Anterior cingulate cortex (tissue), 58 donors: Measurements from ENCODE around the gene MYO1G.

Experiments used
- DNase-seq, 58 donors: peaks; one replicate each; lab custom pipeline; 2025; lab: John Stamatoyannopoulos, UW

Gene MYO1G

DNA sequence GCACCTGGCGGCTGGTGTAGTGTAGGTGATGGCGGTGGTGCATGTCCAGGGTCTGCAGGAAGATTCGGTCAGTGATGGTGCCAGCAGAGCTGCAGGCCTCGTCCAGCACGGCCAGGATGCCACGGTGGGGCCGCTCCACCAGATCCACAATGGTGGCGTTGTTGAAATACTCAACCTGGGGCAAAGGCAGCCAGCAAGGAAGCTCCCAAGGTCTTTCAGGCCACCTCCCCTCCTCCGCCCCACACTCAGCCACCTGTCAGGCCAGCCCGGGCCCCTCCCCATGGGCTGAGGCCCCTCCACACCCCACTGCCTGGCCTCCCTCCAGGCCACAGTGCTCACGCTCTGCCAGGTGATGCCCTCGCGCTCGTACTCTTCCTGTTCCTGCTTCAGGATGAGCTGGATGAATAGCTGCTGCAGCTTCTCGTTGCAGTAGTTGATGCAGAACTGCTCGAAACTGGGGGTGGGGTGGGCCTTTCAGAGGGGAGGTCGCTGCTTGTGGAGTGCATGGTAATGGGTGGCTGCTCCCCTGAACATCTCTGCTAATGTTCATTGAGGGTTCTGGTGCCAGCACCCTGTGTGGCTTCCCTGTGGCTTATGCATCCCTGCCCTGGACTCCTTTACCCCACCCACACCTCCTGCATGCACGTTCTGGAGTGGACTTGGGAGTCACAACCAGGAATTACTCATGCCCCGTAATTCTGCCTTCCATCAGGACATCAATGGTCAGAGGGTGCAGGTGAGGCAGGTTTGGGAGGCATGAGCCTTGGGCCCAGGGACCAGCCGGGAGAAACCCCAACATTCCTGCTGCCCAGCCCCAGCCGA is 8.9 kb downstream of the MYO1G start:
- no peak for DNase-seq

DNA sequence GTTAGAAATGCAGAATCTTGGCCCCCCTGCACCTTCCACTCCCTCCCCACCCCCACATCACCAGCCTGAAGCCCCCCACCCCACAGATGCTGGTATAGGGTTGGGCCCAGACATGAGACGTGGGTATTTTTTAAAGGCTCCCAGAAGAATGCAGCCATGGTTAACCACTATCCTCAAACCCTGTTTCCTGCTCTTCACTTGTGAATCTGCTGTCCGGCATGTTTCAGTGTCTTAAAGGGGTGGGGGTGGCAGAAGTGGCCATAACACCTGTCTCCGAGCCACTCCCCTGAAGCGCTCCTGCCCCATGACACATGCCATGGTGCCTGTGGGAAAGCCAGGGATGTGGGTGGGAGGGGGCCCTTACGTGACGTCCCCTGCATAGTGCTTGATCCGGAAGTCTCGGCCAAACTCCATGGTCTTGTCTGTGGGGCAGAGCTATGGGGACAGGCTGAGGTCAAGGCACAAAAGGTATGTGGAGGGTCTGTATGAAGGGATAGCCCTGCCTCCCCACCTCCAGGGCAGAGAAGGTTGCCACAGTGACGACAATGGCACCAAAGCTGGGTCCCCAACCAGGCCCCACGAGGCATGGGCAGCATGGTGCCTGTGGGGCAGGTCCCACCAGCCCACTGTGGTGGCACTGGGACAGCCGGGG is 9.6 kb downstream of the MYO1G start:
- DNase-seq: no peak

DNA sequence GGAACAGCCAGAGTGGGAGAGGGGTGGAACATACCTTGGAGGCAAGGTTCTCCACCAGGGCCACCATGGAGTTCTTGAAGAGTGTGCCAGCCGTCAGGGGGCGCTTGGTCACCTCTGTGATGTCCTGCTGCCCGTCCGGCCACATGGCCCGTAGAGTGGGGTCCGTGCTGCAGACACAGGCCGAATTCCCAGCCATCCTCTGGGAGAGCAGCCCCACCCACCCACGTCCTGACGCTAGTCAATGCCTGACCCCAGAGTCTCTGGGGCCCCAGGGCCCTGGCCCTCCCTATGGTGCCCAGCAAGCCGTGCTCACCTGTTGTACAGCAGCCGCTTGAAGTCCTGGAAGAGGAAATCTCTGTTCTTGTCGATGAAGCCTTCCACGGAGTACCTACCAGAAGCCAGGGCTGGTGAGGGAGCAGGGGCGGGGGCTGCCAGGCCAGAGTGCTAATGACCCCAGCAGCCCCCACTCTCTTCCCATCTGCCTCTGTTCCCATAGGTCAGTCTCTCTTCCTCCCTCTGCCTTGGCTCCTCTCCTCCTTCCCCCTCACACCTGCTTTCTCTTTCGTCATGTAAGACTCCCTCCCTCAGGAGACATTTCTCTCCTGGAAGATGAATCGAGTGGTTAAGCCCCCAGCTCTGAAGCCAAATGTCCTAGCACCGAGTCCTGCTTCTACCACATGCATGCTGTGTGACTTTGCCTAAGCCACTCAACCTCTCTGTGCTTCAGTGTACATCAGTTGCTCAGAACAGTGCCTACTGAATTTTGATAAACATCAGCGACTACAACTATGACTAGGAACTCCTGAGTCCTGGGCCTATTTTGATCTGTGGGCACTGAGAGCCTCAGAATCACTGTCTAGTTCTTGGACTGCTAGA is 11.0 kb downstream of the MYO1G start:
- peak in 1 of 58 donors; percentile 4 for DNase-seq

DNA sequence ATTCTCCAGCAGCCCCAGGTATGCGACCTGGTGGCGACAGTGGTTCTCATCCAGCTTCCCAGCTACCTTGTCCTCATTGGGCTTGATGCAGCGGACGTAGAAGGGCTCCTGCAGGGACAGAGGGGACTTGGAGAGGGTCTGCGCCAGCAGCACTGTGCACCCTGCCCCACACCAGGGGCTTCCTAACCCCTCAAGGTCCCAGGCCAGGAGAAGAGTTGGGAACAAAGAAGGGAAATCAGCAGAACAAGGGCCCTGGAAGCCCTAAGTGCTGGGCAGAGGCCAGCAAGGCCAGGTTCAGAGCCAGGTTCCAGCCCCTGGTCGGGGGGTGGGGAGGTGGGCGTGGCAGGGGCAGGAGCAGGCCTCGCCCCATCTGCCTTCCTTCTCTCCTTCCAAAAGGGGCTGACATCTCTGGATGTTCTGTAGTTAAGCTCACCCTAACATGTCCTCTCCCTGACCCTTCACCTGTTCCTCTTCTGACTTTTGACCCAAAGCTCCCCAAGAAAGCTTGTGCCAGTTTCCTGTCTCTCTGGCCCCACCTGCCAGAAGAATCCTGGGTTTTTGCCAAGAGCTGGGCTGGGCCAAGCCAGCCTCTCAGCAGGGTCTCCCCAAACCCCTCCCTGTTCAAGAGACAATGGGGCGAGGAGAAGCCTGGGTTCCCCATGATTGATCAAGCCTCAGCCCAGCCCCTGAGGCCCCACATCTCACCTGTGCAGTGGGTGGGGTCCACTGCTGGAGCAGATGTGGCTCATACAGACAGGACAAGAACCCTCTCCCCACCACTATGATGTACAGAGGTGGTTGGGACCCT is 11.9 kb downstream of the MYO1G start:
- no peak for DNase-seq

DNA sequence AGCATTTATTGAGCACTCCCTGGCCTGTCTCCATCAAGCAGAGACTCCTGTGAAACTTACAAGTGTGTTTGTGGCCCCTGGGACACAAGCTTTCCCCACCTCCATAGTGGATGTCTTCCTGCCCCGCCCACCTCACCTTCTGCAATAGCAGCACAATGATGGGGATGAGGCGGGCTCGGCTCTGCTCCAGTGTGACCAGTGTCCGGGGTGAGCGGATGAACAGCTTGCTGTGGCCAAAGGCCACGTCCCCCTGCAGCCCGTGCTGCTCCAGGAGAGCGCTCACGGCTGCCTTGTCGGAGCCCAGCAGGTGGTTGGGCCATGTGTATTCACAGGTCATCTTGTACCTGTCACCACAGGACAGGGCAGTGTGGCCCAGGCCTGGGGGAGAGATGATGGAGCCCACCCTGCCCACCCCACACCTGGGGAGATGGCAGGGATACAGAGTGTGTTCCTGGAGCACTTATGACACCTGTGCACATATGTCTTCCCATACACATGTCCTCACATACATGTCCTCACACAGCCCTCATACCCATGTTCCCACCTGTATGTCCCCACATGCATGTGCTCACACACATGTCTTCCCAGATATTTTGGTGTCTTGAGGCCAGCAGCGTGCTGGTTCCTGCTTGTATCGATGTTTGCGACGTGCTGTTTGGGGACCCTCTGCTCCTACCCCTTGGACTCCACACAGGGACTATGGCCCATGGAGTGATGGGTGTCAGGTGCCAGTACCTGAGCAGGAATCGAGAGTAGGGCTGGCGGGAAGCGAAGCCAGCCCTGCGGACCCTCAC is 12.7 kb downstream of the MYO1G start:
- DNase-seq: no peak

DNA sequence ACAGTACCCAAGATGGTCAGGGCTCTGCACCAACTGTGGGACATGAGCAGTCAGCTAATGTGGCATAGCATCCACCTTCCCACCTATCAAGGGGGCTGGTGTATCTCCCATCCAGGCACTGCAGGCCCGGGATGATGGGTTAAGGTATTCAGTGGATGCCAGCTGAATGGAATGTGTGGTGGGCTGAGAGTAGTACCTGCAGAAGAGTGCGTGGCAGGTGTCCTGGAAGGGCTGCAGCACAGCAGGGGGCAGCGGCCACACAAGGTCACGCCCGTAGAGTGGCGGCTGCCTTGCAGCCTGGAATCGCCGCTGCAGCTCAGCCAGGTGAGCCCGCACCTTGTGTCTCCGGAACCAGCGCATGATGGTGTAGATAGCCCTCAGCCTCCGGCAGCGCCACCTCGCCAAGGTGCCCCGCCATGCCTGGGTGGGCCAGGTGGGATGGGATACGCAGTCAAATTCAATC is 13.3 kb downstream of the MYO1G start:
- DNase-seq: no peak

DNA sequence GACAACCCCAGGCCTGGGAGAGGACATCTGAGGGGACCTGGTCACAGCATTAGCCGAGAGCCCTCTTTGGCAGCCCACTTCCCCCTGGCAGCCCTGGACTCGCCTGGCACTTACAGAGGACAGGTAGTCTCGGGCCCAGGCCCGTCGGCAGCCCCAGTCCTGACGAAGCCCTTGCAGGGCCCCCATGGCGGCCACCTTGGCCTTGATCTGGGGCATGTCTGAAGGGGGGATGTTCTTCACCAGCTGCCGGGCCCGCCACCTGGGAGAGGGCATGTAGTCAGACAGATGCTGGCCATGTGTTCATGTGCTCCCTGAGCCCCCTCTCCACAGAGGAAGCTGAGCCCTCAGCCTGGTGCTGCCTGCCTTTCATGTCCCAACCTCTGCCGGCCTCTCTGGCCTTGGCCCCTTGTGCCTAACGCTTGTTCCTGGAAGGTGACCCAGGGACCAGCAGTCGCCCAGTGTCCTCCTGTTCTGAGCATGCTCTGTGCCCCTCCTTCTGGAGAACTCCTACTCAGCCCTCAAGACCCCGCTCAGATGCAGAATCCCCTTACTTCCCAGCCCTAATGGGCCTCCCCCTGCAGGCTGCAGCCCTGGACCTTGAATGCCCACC is 13.9 kb downstream of the MYO1G start:
- no peak for DNase-seq

DNA sequence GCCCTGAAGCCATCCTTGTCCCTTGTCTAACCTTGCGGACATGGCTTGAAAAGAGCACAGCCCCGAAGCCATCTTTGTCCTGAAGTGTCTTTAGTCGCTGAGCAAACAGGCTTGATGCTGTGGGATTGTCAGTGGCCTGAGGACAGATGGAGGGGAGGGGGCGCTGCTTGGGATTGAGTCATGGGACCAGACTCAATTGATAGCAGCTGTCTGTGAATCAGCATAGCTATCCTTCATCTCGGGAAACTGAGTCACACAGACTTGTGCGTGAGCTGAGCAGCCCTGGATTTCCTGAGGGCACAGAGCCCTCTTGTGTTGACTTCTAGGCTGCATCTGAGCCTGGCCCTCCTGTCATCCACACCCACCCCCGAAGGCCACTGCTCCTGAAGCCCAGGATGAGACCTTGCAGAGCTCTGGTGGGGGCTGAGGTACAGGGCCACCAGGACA is 14.4 kb downstream of the MYO1G start:
- DNase-seq: no peak

DNA sequence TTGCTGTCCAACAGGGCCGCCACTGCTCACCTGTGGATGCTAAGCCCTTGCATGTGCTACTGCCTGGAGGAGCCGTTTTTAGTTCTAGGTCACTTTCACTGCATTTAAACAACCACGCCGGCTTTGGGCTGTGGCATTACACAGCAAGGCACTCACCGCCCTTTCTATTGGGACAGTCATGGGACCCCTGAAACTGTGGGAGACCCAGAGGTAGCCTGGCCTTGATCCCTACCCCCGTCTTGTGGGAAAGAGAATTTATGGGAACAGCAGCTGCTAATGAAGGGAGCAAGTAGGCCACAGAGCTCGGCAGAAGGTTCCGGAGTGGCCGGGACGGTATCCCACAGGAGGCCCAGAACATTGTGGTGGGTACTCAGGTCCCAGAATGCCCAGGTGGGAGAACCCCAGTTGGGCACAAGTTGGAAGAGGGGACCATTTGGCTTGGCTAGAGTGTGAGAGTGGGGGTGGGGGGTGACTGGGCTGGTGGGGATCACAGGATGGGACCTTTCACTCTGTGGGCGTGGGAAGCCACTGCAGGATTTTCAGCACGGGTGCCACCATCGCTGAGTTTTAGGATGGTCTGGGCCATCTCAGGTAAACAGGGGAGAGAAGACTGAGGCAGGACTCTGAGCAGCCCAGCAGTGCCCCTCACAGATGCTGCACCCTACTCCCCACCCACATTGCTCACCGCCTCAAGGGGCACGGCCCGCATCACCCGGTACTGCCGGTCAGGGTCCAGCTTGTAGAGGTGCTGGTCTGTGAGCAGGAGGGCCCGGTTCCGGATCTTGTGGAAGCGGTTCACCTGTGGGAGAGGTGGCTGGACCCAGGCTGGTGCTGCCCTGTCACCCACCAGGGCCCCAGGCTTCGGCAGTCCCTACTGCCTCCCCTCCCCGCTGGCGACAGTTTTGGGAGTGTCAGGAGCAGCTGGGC is 15.2 kb downstream of the MYO1G start:
- no peak for DNase-seq

DNA sequence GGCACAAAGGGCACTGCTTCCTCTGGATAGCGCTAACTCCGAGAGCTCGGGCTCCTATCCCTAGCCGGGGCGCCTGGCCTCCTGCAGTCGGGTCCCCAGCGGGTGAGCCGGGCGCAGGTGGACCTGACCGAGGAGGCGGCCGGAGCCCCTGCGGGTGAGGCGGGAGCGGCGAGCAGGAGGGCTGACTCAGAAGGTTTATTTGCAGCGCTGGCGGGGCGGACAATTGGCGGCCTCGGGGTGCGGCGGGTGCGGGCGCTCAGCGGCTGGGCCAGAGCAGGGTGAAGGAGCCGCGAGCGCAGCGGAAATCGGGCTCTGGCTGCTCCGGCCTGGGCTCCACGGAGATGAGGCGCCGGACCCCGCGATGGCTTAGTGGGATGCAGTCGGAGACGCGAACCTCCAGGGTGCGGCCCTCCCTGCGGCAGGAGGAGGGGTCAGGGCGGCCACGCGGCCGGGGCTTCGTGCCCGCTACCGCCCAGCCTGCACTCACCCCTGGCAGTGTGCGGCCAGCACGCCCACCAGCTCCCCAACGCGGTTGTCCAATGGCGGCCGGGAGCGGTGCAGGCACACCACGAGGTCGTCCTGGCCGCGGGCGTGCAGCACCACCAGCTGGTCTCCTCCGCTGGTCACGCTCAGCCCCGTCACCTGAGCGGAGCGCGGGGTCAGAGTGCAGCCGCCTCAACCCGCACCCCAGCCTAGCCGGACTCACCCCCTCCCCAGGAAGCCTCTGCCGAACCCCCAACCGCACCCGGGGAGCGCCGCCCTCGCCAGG is 16.1 kb downstream of the MYO1G start:
- DNase-seq: peak in 16 of 58 donors; percentile 15 to 60 (median 28)

DNA sequence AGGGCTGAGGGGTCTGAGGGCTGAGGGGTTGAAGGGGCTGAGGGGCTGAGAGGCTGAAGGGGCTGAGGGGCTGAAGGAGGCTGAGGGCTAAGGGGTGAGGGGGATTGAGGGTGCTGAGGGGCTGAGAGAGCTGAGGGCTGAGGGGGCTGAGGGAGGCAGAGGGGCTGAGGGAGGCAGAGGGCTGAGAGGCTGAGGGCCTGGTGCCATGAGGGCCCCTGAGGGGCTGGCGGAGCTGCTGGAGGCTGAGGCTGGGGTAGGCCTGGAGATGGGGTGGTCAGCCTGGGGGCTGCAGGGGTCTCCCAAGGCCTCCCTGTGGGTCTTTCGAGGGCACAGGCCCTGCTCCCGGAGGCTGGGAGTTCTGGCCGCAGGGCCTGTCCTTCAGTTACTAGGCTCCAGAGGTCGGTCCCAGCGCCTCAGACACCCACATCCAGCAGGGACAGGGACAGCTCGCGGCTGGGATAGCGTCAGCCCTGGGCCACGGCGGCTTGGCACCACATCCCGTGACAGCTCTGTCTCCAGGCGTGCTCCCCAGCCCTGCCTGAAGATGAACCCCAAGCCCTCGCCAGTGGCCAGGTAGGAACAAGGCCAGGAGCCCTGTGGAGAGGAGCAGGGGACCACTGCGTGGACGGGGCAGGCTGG is 16.9 kb downstream of the MYO1G start:
- no peak for DNase-seq

DNA sequence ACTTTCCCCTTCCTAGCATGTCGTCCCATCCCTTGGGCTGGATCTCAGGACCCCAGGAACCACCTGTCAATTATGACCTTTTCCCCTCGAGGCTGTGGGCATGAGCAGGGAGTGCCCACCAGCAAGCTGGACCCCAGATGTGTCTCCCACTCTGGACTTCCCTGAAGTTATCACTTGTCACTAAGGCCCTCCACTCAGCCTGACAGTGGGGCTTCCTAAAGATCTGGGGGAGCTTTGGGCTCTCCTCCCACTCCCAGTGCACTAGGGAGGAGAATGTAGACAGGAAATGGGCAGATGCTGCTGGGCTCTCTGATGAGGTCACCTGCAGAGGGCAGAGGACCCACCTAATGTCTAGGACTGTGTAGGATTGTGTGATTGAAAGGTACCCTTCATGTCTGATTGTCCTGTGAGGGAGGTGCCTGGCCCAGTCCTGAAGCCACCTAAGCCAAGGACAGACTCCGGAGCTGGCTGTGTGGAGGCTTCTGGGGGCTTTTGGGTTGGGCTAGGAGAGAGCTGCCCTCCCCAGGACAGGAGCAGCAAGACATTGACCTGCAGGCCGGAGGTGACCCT is 18.7 kb downstream of the MYO1G start:
- no peak for DNase-seq

DNA sequence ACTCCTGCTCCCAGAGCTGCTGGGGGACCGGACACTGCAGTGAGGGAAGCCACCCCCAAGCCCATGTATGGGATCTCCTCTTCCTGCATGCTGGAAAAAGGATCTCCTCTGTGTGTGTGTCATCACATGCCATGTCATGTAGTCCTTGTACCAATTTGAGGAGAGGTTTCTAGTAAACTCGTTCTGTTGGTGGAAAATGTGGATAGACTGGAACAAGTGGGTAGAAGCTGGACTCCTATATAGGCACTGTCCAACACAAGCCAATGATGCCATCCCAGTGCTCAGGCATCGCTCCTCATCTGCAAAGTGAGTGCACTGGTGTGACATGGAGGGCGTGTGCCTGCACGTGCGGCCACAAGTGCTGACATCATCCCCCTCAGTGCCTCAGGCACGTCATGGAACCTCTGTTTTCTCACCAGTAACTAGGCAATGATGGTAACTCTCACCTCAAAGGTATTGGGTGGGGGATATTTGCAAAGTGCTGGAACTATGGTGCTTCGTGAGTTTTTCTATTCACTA is 19.3 kb downstream of the MYO1G start:
- DNase-seq: no peak

DNA sequence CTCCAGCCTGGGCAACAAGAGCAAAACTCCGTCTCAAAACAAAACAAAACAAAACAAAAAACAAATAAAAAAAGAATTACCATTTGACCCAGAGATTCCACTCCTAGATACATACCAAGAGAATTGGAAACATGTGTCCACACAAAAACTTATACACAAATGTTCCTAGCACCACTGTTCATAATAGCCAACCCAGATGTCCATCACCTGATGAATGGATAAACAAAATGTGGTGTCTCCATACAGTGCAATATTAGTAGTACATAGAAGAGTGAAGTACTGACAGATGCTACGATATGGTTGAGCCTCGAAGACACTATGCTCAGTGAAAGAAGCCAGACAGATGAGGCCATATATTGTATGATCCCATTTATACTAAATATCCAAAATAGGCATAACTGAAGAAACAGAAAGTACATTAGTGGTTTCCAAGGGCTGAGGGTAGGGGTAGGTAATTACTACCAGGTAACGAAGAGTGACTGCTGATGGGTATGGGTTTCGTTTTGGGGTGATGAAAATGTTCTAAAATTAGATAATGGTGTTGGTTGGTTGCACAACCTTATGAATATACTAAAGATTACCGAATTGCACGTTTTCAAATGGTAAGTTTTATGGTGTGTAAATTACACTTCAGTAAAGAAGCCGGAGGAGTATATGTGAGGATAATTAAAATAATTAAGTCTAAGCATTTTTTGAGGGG is 20.0 kb downstream of the MYO1G start:
- no peak for DNase-seq

DNA sequence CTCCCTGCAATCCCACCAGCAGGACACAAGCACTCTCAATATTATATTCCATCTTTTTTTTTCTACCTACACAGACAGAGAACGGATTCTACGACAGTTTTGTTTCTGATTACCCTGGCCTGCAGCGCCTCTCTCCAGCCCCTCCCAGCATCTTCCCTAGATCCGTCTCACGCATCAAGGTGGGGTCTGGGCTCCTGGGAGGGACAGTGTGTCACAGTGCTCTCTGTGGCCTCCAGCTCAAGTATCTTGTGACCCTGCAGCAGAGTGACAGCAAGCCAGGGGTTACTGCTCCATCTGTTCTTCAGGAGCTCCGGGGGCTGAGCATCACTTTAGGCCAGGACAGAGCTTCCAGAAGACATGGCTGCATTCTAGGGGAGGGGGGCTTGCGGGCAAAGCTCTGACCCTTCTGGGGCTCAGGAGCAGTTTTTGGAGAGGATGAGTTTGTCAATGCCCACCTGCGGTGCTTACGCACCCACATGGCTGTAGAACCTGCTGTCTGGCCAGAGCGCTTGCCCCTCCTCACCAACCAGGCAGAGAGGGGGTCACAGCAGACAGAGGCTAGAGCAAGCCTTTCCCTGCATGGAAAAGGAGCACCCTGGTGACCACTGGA is 22.6 kb downstream of the MYO1G start:
- DNase-seq: no peak
